SK-N-MC (cell line): ENCODE data around the gene GTF2I.
"Not testable (repeated sequence)": the region's sequence is repeated elsewhere in the genome, so short reads cannot be mapped to it uniquely, and the experiment has no call there.

Source experiments
- DNase-seq: peaks from one replicate; pipeline ENCODE4 v3.0.0-alpha.2; 2011; ENCODE audit warnings: low read depth, low spot score
- H3K27ac ChIP-seq: fragments of 200-600 bp; sonication (generic); 2 replicates; pipeline ENCODE4 v1.5.1; 2016; ENCODE audit warnings: mixed run types
- H3K36me3 ChIP-seq: fragments of 200-600 bp; sonication (generic); 2 replicates; pipeline ENCODE4 v1.6.1; 2017; ENCODE audit warnings: antibody characterized with exemption, low read length, mixed read lengths; ENCODE audit not compliant: insufficient read depth
- H3K4me3 ChIP-seq: fragments of 200-600 bp; sonication (generic); 2 replicates; pipeline ENCODE4 v1.5.1; 2016
- H3K9ac ChIP-seq: fragments of 200-600 bp; sonication (generic); 2 replicates; pipeline ENCODE4 v1.8.0; 2017; ENCODE audit warnings: mixed run types, mixed read lengths; ENCODE audit not compliant: insufficient read length
- H3K9me3 ChIP-seq: fragments of 200-600 bp; sonication (generic); 2 replicates; pipeline ENCODE4 v1.6.1; 2017; ENCODE audit warnings: low read depth, mild to moderate bottlenecking, antibody characterized with exemption, low read length, moderate library complexity, mixed read lengths
- EZH2 ChIP-seq: fragments of 200-600 bp; sonication (generic); IDR thresholded peaks from one replicate; pipeline ENCODE4 v1.6.1; 2017; ENCODE audit warnings: antibody characterized with exemption
- FOXP2 ChIP-seq: optimal IDR thresholded peaks from 2 replicates; pipeline ENCODE3; 2011; ENCODE audit warnings: mild to moderate bottlenecking, moderate library complexity; ENCODE audit not compliant: insufficient read depth; ENCODE audit errors: extremely low read length, control extremely low read depth
- POLR2AphosphoS5 ChIP-seq: IDR thresholded peaks from 2 replicates; pipeline ENCODE4 v1.6.1; 2012; ENCODE audit warnings: mild to moderate bottlenecking, low read depth, low read length, borderline replicate concordance

The GTF2I gene

GRCh38 chr7:74684921-74685320 is 27.4 kb downstream of the GTF2I start:
- DNase-seq, result no peak
- Histone ChIP-seq H3K4me3 (no peak overlapping the region), H3K9ac (no peak overlapping the region), H3K27ac (no peak overlapping the region), H3K36me3 (peaks cover 35% of the 10 kb centered on the region), H3K9me3 (no peaks in the 10 kb centered on the region)
- TF ChIP-seq POLR2AphosphoS5 (no peak), FOXP2 (no peak), EZH2 (no peak)

DNA sequence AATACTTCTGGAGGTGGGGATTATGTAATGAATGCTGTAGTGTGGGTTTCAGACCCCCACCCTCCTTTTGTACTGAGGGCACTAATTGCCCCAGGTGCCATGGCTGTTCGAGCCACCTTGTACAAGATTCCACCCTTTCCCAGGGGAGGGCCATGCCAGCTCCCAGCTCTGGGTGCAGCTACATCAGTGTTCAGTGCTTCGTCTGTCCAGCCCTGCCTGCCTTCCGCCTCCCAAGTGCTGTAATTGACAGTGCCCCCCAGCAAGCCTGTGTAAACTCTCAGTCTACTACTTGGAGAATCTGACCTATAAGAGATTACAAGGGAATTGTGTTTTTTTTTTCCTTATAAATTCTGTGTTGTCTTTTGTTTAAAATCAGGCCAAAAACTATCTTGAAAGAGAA is 33.0 kb downstream of the GTF2I start:
- peaks cover 72% of the 10 kb centered on the region for H3K36me3 ChIP-seq
- DNase-seq, result no peak
- H3K9ac ChIP-seq, result no peak overlapping the region
- H3K27ac ChIP-seq, result no peak overlapping the region
- TF ChIP-seq EZH2, result no peak
- no peak for TF ChIP-seq FOXP2
- TF ChIP-seq POLR2AphosphoS5, result no peak
- H3K9me3 ChIP-seq, result peaks cover 5% of the 10 kb centered on the region; the same call in 1 of the 2 replicates
- H3K4me3 ChIP-seq, result no peak overlapping the region

GRCh38 chr7:74704419-74704818 is 46.9 kb downstream of the GTF2I start:
- not testable (repeated sequence) for DNase-seq, H3K9me3 ChIP-seq, H3K9ac ChIP-seq, H3K27ac ChIP-seq, H3K4me3 ChIP-seq
- peaks cover 73% of the 10 kb centered on the region for H3K36me3 ChIP-seq

DNA sequence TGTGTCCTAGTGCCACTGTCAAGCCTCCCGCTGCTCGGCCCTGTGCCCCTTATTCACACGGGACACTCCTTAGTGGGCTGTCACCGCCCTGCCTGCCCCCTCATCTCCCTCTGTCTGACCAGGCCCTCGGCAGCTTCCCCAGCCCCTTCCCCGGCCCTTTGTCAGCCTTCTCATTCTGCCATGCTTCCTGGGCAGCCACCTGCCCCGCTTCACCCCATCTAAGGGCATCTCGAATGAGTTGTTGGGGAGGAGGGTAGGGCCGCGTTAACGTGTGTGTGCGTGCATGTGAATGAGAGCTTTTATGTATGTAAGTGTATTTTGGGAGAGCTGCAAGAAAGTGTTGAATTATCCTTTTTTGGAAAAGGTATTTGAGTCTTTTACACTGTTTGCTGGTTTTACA is 49.7 kb downstream of the GTF2I start:
- TF ChIP-seq POLR2AphosphoS5, result no peak
- TF ChIP-seq FOXP2, result no peak
- no peak for TF ChIP-seq EZH2
- Histone ChIP-seq H3K9me3 (no peaks in the 10 kb centered on the region), H3K4me3 (no peak overlapping the region), H3K36me3 (peaks cover 73% of the 10 kb centered on the region), H3K9ac (no peak overlapping the region), H3K27ac (no peak overlapping the region; the same call in 1 of the 2 replicates)
- no peak for DNase-seq

DNA sequence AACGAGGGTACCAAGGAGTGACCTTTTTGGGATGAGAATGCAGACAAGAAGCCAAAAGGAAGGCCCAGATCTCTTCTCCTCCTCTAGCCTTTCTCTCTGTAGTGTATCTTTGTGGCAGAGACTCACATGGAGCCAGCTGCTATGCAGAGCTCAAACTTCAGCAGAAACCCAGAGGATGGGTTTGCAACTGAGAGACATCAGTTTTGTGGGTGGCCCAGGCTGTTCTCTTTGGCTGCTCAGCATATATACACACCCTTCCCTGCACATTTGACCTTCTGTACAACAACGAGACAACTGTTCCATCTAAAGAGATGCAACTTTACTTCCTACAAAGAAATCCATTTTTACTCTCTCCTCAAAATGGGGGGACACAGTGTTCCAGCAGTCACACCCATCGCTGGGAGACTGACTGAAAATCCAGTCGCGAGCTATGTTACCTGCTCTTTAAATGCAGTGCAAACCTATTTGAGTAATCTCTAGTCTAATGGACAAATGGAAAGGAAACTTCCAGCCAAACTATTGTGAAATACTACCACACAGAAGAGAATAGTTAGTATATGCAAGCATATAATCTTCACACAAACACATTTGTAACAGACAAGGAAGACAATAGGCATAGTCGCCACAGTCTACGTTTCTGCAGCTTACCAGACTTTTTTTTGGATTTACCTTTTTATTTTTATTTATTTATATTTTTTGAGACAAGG is 51.2 kb downstream of the GTF2I start:
- Histone ChIP-seq H3K4me3 (no peak overlapping the region), H3K9ac (no peak overlapping the region), H3K36me3 (peaks cover 73% of the 10 kb centered on the region), H3K9me3 (no peaks in the 10 kb centered on the region), H3K27ac (no peak overlapping the region)
- no peak for TF ChIP-seq EZH2
- TF ChIP-seq FOXP2, result no peak
- TF ChIP-seq POLR2AphosphoS5, result no peak
- DNase-seq, result no peak

DNA sequence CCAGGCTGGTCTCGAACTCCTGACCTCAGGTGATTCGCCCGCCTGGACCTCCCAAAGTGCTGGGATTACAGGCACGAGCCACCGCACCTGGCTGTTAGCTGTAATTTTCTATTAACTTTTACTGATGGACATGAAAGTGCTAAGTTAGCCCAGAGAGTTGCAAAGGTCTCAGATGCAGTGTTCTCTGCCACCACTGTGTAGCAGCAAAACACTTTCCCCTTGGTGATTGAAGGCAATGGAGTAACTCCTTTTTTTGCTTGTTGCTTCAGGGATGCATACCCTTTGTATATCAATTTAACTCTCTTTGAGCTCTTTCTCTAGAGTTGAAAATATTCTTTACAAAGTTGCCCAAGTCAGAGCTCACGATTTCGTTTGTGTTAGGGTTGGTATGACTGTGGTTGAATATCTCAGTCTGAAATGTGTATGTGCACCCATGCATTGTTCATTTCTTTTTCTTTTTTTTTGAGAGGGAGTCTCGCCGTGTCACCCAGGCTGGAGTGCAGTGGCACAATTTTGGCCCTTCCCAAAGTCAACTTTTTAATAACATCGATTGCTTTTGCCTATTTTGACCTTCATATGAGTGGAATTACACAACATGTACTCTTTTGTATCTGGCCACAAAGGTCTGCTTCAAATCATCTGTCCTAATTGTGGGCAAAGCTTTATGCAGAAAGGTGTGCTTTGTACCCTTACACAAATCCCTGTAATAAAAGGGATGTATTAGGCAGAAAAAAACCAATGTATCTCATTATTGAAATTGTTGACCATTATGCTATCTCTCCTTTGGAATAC is 52.6 kb downstream of the GTF2I start:
- TF ChIP-seq POLR2AphosphoS5 (no peak), EZH2 (no peak), FOXP2 (no peak)

DNA sequence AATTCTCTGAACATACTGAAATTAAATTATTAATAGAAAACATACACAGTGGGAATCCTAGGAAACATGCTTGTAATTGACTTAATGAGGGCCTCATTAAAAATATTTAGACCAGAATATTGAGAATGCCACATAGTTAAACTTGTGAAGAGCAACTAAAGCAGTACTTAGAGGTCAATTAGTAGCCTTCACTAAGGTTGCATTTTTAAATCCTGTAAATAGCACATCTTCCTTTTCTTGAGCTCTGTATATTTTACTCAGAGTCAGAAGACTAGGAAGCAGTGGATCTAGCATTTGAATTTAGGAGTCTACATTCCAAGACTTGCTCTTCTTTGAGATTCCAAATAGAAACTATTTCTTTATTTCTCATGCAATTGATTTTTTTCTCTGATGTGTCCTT is 56.0 kb downstream of the GTF2I start:
- Histone ChIP-seq H3K27ac (no peak overlapping the region), H3K9me3 (no peaks in the 10 kb centered on the region), H3K4me3 (no peak overlapping the region), H3K36me3 (peaks cover 90% of the 10 kb centered on the region), H3K9ac (no peak overlapping the region)
- no peak for DNase-seq
- TF ChIP-seq FOXP2 (no peak), EZH2 (no peak), POLR2AphosphoS5 (no peak)

More for the DNA sequence above, 52.6 kb downstream of the GTF2I start:
- H3K27ac ChIP-seq, result no peak overlapping the region
- no peak for DNase-seq
- H3K36me3 ChIP-seq, result peaks cover 73% of the 10 kb centered on the region
- H3K9ac ChIP-seq, result no peak overlapping the region
- no peak overlapping the region for H3K4me3 ChIP-seq
- H3K9me3 ChIP-seq, result no peaks in the 10 kb centered on the region

DNA sequence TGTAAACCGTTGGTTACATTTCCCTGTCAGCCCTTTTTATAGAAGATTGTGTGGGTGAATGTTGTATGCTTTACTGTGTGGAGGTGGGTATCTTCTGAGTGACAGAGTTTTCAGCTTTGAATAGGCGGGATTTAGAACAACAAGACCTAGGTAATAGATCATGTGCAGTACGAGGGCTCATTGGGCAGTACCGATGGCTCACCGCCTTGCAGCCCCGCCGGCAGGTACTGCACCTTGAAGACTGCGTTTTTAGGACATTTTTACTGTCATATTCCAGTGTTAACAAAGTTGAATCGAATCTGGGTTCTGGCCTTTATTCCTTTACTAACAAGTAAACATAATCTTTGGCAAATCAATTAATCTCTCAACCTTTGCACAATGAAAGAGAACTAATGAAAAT is 60.4 kb downstream of the GTF2I start:
- TF ChIP-seq POLR2AphosphoS5, result no peak
- no peak for TF ChIP-seq FOXP2
- Histone ChIP-seq H3K9me3 (no peaks in the 10 kb centered on the region), H3K4me3 (no peak overlapping the region), H3K36me3 (peaks cover 84% of the 10 kb centered on the region), H3K9ac (no peak overlapping the region), H3K27ac (no peak overlapping the region)
- no peak for DNase-seq
